Measurements from ENCODE around the gene FOXK2.

The FOXK2 gene

GRCh38 chr17:82587234-82588086 lies 67.9 kb downstream of the FOXK2 start:
- no peak for DNase-seq

- DNase-seq: no peak
Observed at GRCh38 chr17:82588266-82589175, 69.0 kb downstream of the FOXK2 start.

- DNase-seq: no peak
Observed at GRCh38 chr17:82589851-82590180, 70.3 kb downstream of the FOXK2 start.

- DNase-seq: no peak
Observed at GRCh38 chr17:82590216-82590615, 70.7 kb downstream of the FOXK2 start.

GRCh38 chr17:82590881-82591539 lies 71.5 kb downstream of the FOXK2 start:
- DNase-seq: no peak

- no peak for DNase-seq
Observed at GRCh38 chr17:82592289-82592766, 72.8 kb downstream of the FOXK2 start.

GRCh38 chr17:82592767-82593589 lies 73.4 kb downstream of the FOXK2 start:
- DNase-seq: peak in 51 of 56 donors; percentile 32 to 98 (median 77)

- DNase-seq: no peak
Observed at GRCh38 chr17:82593590-82594087, 74.1 kb downstream of the FOXK2 start.

- DNase-seq: no peak
Observed at GRCh38 chr17:82594571-82594970, 75.0 kb downstream of the FOXK2 start.

- DNase-seq: no peak
Observed at GRCh38 chr17:82595893-82596292, 76.4 kb downstream of the FOXK2 start.

GRCh38 chr17:82596296-82596695 lies 76.8 kb downstream of the FOXK2 start:
- no peak for DNase-seq

- DNase-seq: no peak
Observed at GRCh38 chr17:82596837-82597672, 77.5 kb downstream of the FOXK2 start.

- no peak for DNase-seq
Observed at GRCh38 chr17:82598256-82599119, 79.0 kb downstream of the FOXK2 start.

- no peak for DNase-seq
Observed at GRCh38 chr17:82599674-82600661, 80.4 kb downstream of the FOXK2 start.

- DNase-seq: no peak
Observed at GRCh38 chr17:82600731-82601446, 81.4 kb downstream of the FOXK2 start.

GRCh38 chr17:82601447-82602000 lies 82.0 kb downstream of the FOXK2 start:
- DNase-seq: no peak

All from amygdala (tissue), 56 donors.